ENCODE data around the gene ESRRA.
"Not testable (repeated sequence)": the region's sequence is repeated elsewhere in the genome, so short reads cannot be mapped to it uniquely, and the experiment has no call there.

The ESRRA gene

DNA sequence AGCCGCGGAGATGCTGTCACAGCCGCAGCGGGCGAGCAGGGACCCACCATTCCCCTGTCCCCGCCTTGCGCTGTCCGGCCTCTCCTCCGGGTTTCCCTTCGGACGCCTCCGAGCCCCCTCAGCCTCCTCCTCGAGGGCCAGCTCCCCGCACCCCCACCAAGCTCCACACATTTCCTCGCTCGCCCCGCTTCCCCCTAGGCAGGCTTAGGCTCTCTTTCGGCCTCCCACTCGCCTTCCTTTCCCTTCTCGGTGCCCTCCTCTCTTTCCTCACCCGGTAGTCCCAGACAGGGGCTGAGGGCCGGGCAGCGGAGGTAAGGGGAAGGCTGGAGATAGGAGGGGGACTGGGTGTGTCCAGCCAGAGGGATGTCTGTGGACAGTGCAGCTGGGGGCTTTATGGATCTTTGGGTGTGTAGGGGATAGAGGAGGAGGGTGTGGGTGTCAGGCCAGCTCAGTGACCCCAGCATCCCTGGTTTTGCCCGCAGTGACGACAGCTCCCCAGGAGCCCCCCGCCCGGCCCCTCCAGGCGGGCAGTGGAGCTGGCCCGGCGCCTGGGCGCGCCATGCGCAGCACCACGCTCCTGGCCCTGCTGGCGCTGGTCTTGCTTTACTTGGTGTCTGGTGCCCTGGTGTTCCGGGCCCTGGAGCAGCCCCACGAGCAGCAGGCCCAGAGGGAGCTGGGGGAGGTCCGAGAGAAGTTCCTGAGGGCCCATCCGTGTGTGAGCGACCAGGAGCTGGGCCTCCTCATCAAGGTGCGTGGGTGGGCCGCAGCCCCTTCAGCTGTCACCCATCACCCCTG, 12.7 kb upstream of the ESRRA start:
- DNase-seq = no peak

DNA sequence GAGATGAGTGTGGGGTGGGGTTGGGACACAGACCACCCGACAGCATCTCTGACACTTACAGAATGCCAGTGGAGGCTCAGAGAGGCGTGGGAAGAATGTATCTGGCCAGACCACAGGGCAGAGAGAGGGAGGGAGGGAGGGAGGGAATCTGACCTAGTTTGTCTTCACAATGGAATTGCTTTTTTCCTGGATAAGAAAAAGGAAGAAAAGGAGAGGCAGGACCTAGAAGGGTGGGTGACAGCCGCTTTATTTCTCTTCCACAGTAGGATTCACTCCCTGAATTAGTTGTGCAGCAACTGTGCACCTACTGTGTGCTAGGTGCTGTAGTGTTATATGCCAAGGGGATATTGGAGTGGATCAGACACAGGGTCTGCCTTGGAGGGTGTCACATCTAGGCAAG, 10.6 kb upstream of the ESRRA start:
- no peak for DNase-seq

DNA sequence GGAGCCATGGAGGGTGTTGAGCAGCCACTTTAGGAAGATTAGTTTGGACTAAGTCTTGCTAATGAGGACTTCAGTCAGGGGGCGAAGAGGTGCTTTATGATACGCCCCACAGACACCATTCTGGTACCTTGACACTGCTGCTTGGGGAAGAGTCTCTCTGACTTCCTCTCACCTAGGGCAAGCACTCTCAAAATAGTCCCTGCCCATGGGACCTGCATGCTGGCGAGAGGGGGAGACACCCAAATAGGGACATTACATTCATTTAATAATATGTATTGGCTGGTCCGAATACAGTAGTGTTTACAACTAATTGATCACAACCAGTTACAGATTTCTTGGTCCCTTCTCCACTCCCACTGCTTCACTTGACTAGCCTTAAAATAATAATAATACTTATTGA, 9.6 kb upstream of the ESRRA start:
- DNase-seq = no peak

DNA sequence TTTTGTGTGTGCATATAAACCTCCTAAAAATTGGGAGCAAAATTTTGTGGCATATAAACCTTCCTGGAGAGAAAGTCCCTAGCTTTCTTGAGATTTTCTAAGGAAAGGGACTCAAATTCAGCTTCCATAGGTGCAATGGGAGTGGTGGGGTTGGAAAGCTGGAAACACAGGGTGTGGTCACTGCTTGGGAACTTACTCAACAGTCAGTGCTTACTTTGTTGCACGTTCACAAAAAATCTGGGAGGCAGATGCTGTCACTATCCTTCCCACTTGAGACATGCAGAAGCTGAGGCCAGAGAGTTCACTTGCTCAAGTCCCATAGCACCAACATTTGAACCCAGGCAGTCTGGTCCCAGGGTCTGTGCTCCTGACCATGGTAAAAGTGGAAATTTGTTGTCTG, 9.1 kb upstream of the ESRRA start:
- no peak for DNase-seq

DNA sequence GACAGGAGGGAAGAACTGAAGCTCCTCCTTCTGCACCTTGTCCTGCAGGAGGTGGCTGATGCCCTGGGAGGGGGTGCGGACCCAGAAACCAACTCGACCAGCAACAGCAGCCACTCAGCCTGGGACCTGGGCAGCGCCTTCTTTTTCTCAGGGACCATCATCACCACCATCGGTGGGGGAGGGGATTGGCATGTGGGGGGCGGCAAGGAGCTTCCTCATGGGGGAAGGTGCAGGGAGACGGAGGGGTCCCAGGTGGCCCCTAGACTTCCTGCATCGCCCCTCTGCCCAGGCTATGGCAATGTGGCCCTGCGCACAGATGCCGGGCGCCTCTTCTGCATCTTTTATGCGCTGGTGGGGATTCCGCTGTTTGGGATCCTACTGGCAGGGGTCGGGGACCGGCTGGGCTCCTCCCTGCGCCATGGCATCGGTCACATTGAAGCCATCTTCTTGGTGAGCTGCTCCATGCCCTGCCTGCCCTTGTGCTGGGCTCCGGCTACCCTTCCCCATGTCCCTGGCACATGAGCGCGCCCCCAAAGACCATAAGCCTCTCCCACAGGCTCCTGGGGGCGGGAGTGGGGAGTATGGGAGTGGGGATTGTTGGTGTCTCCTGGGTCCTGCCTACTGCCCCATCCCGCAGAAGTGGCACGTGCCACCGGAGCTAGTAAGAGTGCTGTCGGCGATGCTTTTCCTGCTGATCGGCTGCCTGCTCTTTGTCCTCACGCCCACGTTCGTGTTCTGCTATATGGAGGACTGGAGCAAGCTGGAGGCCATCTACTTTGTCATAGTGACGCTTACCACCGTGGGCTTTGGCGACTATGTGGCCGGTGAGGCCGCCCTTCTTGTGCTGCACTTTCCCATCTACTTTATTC, 8.3 kb upstream of the ESRRA start:
- DNase-seq = no peak

DNA sequence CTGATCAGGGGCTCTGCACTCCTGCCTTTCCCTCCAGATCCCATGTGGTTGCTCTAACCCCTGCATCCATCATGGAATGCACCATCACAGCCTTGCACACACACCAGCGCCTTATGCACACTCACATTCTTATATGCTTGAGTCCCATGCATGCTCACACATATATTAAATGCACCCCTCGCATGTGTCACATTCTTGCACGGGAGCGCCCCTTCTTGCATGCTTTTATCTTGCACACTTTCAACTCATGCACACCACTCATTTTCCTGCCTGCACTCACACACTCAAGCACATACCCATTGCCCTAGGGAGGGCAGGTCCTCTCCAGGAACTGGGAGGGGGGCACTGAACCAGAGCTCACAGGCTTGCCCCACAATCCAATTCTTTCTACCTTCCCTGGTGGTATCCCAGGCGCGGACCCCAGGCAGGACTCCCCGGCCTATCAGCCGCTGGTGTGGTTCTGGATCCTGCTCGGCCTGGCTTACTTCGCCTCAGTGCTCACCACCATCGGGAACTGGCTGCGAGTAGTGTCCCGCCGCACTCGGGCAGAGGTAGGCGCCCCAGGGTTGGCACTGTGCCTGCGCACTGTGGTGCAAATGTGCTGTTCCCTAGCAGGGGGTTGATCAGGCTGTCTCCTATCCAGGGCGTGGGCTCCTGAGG, 7.5 kb upstream of the ESRRA start:
- DNase-seq = no peak

DNA sequence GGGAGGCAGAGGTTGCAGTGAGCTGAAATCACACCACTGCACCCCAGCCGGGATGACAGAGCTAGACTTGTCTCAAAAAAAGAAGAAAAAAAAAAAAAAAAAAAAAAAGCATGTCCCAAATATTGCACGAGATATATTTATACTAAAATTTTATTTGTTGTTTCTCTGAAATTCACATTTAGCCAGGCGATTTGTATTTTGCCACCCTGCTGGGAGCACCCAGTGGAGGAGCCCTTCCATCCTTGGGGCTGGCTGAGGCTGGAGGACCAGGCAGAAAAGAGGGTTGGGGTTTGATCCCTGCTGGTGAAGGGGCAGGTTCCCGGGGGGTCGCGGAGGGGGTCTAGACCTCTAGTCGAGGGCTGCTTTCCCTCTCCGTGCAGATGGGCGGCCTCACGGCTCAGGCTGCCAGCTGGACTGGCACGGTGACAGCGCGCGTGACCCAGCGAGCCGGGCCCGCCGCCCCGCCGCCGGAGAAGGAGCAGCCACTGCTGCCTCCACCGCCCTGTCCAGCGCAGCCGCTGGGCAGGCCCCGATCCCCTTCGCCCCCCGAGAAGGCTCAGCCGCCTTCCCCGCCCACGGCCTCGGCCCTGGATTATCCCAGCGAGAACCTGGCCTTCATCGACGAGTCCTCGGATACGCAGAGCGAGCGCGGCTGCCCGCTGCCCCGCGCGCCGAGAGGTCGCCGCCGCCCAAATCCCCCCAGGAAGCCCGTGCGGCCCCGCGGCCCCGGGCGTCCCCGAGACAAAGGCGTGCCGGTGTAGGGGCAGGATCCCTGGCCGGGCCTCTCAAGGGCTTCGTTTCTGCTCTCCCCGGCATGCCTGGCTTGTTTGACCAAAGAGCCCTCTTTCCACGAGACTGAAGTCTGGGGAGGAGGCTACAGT, 6.1 kb upstream of the ESRRA start:
- no peak for DNase-seq

DNA sequence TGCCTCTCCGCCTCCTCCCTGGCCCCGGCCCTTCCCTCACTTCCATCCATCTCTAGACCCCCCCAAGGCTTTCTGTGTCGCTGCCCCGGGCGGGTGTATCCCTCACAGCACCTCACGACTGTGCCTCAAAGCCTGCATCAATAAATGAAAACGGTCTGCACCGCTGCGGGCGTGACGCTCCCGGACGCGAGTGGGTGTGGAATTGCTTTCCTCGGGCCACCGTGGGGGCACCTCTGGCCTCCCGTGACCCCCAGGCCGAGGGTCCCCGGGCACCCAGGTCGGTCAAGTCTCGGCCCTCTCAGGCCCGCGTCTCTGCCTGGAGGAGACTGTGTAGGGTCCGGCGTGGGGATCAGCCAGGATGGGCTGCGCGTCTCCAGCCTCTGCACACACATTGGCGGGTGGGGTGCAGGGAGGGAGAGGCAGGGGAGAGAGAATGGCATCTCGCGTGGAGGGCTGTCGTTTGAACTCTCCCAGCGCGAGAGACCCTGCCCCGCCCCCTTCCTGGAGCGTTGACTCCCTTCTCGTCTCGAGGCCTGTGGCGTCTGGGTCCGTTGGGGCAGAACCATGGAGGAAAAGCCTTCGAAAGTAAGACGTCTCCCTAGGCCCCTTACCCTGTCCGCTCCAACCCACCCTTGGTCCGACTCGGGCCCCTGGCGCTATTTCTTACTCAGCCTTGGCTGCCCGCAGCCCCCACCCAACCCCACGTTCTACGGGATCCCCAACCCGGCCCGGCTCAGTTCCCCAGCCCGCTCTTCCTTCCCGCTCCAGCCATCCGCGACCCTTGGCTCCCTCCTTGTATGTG, 5.3 kb upstream of the ESRRA start, which contains the start of gene CATSPERZ:
Gene CATSPERZ (plus strand): TSS at position 512 of the 802 bp plus-strand sequence. CDS start 53 bp downstream, at position 565.
- DNase-seq = no peak

DNA sequence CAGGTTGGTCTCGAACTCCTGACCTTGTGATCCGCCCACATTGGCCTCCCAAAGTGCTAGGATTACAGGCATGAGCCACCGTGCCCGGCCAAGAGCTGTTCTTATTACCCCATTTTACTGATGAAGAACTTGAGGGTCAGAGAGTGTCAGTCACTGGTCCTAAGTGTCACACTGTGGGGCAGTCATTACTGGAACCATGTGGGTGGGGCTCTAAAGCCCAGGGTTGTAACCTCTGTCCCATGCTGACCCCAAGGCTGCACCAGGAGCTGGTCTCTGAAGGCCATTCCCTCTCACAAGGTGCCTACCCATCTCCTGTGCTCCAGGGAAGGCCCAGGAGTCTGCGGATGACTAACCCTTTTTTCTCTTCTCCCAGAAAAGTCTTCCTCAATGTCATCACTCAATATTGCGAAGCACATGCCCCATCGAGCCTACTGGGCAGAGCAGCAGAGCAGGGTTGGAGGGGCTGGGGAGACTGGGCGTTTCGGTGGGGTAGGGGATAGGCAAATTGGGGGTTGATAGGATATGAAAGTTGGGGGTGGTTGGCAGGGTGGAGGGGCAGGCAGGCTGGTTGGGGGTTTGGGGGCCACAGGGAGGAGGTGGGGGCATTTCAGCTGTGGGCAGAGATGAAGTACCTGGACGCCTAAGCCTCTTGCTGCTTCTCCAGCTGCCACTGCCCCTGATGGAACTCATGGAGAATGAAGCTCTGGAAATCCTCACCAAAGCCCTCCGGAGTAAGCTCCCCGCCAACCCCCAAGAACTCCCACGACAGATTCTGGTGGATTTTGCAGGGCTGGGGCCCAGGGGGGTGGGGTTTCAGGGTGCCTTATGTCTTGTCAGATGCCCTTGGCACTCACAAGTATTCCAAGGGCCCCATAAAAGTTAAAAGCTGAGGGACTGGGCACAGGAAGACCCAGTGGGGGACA, 2.0 kb upstream of the ESRRA start:
- no peak for DNase-seq

DNA sequence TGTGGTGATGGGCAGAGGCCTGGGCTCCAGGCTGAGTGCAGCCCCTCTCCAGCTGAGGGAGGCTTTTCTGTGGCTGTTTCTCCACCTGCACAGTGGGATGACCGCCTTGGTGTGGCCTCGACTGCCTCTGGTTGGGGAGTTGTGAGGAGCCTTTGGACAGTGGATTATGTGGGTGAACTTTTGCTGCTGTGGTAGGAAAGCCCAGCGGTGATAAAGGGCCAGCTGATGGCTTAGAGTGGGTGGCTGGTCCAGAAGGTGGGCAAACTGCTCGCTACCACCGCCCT, 1.4 kb upstream of the ESRRA start:
- no peak for DNase-seq

DNA sequence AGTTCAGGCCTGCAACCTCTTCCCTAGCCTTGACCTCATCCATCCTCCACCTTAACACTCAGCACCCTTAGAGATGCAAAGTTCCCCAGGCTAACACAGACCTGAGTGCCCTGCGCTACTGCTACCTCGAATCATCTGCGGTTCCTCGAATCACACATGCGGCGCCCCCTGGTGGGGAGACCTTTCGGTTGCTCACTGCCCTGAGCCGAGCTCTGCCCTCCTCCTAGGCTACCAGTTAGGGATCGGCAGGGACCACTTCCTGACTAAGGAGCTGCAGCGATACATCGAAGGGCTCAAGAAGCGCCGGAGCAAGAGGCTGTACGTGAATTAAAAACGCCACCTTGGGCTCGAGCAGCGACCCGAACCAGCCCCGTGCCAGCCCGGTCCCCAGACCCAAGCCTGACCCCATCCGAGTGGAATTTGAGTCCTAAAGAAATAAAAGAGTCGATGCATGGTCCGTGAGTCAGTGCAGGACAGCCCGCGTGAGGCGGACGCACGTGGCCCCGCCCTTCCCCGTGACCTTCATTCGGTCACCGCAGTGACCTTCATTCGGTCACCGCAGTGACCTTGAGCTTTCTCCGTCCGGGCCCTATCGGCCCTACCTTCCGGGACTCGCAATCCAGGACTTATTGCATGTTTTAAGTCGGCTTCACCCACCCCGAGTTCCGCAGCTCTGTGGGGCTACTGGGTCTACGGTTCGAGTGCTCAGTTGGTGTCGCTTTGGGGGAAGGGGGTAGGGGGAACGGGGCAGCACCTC, 830 bp upstream of the ESRRA start:
- DNase-seq = peak; percentile 89

DNA sequence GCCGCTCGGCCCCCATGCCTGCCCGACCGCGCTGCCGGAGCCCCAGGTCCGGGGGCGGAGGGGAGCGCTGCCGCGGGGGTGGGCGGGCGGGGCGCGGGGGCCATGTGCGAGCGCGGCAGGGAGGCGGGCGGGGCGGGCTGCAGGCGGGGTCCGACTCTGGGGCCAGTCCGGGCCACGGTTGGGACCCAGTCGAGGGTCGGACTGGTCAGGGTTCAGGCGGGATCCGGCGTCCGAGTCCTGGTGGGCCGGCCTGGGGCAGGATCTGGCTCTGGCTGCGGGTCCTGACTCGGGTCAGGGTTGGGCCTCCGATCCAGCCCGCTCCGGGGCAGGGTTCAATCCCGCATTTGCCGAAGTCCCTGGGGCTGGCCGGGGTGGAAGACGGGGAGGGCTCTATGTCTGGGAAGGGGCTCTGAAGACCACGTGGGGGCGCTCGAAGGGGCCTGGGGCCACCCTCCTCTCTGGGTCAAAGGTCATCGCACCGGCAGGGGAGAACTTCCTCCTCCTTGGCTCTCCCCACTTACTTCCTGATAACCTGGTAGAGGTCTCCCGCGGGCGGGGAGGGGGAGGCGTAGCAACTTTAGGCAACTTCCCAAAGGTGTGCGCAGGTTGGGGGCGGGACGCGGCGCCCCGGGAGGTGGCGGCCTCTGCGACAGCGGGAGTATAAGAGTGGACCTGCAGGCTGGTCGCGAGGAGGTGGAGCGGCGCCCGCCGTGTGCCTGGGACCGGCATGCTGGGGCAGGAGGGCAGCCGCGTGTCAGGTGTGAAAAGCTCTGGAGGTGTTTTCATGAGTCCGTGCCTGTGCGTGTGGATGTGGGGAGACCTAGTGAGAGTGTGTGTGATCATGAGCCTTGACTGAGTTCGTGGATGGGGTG, 603 bp downstream of the ESRRA start:
- peak; percentile 46 for DNase-seq

DNA sequence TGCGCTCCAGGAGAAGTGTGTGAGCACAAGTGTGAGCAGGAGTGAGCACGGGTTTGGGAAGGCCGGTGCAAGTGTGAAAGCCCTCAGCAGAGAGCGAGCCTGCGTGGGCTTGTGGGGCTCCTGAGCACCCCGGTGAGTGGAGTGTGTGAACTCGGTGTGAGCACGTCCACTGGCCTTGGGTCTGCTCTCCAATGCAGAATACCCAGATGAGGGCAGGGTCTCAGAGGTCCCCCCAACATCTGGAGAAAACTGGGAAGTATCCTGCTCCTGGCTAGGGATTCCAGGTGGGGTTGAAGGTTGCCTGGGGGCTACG, 1.2 kb downstream of the ESRRA start:
- no peak for DNase-seq

DNA sequence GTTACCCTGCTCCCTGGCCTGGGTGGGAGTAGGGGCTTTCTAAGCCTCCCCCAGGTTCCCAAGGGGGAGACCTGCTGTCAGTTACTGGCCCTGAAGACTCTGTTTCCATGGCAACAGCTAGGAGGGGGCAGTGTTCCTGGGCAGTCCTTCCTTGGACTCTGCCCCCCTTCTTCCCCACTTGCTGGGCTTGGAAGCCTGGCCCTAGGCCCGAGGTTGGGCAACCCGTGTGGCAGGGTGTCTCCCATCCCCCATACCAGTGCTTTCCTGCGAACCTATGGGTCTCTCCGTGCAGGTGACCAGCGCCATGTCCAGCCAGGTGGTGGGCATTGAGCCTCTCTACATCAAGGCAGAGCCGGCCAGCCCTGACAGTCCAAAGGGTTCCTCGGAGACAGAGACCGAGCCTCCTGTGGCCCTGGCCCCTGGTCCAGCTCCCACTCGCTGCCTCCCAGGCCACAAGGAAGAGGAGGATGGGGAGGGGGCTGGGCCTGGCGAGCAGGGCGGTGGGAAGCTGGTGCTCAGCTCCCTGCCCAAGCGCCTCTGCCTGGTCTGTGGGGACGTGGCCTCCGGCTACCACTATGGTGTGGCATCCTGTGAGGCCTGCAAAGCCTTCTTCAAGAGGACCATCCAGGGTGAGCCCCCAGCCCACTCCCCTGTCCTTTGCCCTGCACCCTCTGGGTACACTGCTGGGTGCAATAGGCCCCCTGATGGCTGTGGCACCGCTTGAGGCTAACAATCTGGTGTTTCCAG, 1.7 kb downstream of the ESRRA start:
- DNase-seq = no peak

DNA sequence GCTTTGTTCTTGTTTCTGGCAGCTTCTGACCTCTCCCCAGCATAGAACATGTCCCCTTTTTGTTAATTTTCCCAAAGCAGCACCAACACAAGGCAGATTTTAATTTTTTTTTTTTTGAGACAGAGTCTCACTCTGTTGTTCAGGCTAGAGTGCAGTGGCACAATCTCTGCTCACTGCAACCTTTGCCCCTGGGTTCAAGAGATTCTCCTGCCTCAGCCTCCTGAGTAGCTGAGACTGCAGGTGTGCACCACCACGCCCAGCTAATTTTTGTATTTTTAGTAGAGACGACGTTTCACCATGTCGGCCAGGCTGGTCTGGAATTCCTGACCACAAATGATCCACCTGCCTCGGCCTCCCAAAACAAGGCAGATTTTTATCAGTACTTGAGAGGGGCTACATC, 2.5 kb downstream of the ESRRA start:
- not testable (repeated sequence) for DNase-seq

DNA sequence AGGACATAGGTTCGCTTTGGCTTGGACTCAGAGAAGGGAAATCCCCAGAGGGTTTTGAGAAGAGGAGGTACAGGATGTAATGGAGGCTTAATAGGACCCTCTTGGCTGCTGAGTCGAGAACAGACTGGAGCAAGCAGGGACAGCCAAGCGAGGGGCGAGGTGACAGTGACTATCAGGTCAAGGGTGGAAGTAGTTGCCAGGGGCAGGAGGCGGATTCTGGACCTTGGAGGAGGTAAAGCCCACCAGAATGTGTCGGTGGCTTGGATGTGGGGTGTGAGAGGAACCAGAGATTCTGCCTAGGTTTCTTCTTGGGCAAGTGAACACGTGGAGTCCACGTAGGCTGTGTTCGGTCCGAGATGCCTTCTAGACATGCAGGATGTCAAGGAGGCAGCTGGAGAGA, 7.6 kb downstream of the ESRRA start:
- DNase-seq = no peak

DNA sequence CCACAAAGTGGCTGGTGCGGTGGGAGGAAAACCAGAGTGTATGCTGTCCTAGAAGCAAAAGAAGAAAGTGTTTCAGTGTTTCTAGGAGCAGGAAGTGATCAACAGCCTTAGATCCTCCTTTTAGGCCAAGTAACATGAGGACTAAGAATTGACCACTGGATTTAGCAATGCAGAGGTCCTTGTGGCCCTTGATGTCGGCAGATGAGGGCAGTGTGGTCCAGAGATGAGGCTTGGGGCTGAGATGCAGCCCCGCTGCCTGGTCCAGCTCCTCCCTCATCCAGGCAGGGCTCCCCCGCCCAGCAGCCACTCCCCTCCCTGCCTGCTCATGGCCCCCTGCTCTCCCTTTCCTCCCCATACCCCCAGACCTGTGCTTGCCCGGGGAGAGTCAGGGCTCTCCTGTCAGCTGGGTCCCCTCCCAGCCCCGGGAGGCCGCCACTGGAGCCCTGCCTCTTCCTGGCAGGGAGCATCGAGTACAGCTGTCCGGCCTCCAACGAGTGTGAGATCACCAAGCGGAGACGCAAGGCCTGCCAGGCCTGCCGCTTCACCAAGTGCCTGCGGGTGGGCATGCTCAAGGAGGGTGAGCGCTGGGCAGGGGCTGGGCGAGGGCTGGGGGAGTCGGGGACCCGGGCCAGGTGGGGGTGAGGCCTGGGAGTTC, 8.3 kb downstream of the ESRRA start:
- no peak for DNase-seq

Measured in HCEC 1CT (cell line).